GM12892 (cell line): ENCODE results near the gene SIRT7. TPM values are rescaled to one million over a fixed set of nuclear protein-coding genes. Genes with fewer than 3 reads are reported as not detected.

Experiments
- DNase-seq: peaks from one replicate; pipeline ENCODE4 v3.0.0; 2011; ENCODE audit not compliant: insufficient read length
- FAIRE-seq: peaks from 2 replicates; lab custom pipeline; 2011; peaks lifted over from hg19 to GRCh38; lab: Jason Lieb, UNC
- POLR2A ChIP-seq: IDR thresholded peaks from 2 replicates; pipeline ENCODE4 v1.6.1; 2011; ENCODE audit warnings: low read depth, low read length, control low read depth
- POLR2AphosphoS5 ChIP-seq: IDR thresholded peaks from 2 replicates; pipeline ENCODE4 v1.6.1; 2011; ENCODE audit warnings: low read depth, low read length, control low read depth
- TAF1 ChIP-seq: IDR thresholded peaks from 2 replicates; pipeline ENCODE4 v1.6.1; 2011; ENCODE audit warnings: low read depth, mild to moderate bottlenecking, control low read depth, low read length, borderline replicate concordance
- polyA plus RNA-seq: library from polyadenylated mRNA; unstranded; fragments of >200 nt; gene quantifications from one replicate; pipeline ENCODE4 v1.2.1, GENCODE V29; 2012; ENCODE audit warnings: missing spikeins, inconsistent platforms; ENCODE audit not compliant: missing spikeins

SIRT7 gene, protein sequence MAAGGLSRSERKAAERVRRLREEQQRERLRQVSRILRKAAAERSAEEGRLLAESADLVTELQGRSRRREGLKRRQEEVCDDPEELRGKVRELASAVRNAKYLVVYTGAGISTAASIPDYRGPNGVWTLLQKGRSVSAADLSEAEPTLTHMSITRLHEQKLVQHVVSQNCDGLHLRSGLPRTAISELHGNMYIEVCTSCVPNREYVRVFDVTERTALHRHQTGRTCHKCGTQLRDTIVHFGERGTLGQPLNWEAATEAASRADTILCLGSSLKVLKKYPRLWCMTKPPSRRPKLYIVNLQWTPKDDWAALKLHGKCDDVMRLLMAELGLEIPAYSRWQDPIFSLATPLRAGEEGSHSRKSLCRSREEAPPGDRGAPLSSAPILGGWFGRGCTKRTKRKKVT
- polyA plus RNA-seq = 16.7 TPM

DNA sequence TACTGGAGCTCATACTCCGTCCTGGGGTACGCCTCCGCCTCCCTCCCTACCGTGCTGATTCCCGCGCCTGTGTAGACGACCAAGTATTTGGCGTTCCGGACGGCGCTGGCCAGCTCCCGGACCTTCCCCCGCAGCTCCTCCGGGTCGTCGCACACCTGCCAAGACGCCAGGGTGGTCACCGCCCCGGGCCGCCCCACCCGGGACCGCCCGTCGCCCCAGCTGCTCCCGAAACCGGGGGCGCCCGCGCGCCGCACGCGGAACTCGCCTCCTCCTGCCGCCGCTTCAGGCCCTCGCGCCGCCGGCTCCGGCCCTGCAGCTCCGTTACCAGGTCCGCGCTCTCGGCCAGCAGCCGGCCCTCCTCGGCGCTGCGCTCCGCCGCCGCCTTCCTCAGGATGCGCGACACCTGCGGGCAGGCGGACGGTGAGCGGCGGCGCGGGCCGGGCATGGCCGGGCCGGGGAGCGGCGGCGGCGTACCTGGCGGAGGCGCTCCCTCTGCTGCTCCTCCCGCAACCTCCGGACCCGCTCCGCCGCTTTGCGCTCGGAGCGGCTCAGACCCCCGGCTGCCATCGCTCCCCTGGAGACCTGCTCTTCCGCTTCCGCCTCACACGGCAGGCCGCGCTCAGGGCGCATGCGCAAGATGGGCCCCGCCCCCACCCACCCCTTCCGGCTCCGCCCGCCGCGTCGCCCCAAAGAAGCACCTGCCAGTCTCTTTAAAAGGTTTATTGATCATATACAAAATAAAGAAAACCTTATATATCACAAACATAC is at the start of gene SIRT7:
Gene SIRT7 (minus strand): TSS at position 612 of the 768 bp plus-strand sequence. CDS start 45 bp downstream, at position 567.
- FAIRE-seq (peak; percentile 88), DNase-seq (peak; percentile 100)
- TF ChIP-seq POLR2AphosphoS5 (peak; percentile 80), POLR2A (peak; percentile 89), TAF1 (peak; percentile 74; the same call in 1 of the 2 replicates)

DNA sequence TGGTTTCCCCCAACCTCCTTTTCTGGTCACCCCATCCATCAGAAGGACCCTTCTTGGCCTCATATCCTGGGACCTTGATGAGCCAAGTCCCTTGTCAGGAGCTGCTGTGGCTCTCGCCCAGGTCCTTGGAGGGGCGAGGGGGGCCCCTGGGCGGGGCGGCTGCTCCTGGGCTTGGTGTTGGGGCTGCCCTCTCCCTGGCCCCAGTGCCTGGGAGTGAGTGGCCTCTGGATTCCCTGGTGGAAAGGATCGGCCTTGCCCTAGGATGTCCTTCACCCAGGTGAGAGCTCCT is 49.2 kb upstream of the SIRT7 start:
- FAIRE-seq (no peak), DNase-seq (no peak)
- no peak for TF ChIP-seq POLR2AphosphoS5
- TF ChIP-seq POLR2A = no peak
- TF ChIP-seq TAF1 = no peak

DNA sequence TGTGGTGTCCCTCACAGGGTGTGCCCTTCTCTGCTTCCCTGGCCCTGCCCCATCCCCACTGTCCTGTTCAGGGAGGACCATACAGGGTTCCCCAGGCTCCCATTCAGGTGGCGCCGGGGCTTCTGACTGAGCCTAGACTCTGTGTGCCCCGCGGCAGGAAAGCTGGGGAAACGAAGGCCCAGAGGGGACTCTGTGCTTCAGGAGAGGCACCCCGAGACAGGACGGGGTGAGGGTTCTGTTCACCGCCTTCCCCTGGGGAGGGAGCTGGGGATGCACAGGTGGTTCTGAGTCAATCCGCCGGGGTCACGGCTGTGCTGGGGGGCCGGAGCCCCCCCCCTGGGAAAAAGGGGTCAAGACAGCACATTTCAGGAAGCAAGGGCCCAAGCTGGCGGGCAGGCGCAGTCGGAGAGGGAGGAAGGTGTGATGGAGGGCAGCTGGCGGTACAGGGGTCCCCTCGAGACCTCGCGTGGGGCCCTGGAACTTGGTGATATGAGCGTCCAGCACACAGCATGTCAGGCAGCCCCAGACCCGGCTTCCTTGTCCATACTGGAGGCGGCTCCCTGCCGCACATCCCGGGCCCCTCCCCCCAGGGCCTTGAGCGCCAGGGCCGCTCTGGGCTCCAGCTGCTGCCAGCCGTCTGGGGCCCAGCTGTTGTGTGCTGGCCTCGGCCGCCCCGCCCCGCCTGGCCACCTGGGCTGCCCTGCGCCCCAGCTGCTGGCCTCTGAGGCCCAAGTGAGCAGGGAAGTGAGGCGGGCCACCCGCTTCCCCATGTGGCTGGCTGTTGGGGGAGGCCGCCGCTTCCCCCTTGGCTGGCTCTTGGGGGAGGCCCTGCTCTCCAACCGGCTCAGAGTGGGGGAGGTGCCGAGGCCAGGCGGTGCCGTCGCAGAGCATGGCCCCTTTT is 48.6 kb upstream of the SIRT7 start:
- DNase-seq (no peak), FAIRE-seq (no peak)
- TF ChIP-seq POLR2A (no peak), TAF1 (no peak), POLR2AphosphoS5 (no peak)

DNA sequence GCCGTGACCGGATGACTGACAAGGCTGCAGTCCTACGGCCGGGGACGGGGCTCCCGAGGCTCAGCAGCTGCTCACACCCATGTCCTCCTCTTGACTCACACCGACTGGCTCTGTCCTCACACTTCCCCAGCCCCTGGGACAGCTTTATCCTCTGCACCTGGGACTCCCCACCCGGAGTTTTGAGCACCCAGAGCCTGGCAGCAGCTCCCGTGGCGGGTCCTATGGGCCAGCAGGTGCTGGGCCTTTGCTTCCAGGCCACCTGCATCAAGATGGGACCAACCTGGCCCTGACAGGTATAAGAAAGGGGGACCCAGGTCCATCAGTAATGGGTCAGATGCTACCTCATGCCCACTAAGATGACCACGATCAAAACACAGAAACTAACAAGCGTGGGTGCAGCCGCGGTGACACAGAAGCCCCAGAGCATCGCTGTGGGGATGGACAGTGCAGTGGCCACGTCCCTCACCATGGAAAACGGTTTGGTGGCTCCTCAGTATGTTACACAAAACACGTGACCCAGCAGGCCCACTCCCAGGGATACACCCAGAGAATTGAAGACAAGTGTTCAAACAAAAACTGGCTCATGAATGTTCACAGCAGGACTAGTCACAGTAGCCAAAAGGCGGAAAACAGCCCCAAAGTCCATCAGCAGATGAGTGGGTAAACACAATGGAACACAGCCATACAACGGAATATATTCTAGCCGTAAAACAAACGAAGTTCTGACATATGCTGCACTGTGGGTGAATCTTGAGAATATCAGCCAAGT is 46.3 kb upstream of the SIRT7 start:
- DNase-seq (no peak), FAIRE-seq (no peak)
- TF ChIP-seq POLR2AphosphoS5 (no peak), POLR2A (no peak), TAF1 (no peak)

DNA sequence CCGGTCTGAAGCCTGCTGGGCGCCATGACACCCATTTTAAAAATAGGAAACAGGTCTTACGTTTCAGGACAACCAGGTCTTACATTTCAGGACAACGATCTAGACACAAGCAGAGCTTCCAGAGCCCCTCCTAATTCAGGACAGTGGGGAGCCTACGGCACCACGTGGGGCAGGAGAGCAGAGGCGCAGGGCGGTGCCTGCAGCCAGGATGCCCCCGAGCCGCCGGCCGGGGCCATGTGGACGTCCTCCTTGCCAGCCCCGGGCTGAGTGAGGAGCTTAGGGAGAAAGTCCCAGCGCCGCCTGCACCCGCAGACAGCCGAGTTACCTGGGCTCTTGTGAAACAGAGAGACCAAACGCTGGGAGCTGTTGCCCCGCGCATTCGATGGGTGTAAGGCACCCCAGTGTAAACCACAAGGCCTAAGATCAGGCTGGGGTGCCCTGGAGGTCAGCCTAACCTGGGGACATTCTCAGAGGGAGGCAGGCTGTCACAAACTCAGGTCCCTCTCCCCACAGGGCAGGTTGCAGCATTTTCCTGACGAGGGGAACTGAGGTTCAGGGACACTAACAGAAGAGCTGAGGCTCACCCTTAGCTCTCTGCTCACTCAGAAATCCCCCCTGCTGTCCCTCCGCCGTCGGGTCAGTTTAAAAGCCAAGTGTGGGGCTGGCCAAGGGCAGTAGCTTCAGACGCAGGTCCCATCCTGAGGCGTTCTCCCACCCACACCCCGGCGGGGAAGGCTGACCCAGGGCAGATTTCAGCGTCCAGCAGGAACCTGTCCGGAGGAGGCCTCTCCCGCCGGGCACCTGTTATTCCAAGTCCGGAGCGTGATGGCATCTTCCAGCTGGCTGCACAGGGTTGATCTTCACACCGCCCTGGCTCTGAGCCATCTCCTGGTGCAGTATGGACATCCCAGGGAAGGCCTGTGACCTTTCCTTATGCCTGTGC is 44.8 kb upstream of the SIRT7 start:
- DNase-seq (no peak), FAIRE-seq (no peak)
- TF ChIP-seq TAF1 = no peak
- no peak for TF ChIP-seq POLR2AphosphoS5
- TF ChIP-seq POLR2A = no peak

DNA sequence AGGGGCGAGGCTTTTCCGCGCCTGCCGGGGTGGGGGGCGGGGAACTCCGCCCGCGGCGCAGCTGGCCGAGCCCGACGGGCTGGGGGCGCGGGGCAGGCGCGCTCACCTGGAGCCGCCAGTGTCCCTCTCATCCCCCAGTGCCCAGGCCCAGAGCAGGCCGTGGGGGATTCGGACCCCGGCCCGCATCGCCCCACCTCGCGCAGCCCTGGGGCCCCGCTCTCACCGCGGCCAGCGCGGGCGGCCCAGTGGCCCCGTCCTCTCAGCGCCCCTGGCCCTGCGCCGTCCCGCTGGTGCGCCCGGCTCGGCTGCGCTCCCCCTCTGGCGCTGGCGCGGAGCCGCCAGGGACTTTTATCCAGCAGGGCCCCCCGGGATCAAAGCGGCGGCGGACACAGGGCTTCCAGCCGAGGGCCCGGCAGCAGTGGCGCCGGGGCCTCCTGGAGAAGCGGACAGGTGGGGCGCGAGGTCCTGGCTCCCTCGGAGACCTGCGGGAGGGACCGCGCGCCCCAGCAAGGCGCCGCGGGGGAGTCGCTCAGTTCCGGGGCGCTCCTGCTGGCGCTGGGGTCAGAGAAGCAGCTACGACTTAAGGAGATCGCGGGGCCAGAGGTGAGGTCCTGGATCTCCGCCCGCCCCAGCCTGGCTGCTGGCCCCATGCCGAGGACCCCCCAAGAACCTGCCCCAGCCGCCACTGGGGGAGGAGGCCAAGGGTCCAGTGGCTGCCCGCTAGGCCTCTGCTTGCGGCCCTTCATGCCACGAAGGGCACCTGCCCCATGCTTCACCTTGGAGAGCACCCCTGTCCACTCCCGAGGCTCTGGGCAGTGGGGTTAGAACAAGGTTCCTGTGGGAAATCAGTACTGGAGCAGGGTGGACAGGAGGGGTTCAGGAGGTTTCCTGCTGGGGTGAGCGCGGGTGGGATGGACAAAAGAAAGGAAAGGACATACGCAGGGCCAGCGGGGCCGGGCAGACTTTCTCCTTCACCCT is 43.8 kb upstream of the SIRT7 start:
- DNase-seq (no peak), FAIRE-seq (no peak)
- TF ChIP-seq POLR2A = no peak
- no peak for TF ChIP-seq POLR2AphosphoS5
- TF ChIP-seq TAF1 = no peak

DNA sequence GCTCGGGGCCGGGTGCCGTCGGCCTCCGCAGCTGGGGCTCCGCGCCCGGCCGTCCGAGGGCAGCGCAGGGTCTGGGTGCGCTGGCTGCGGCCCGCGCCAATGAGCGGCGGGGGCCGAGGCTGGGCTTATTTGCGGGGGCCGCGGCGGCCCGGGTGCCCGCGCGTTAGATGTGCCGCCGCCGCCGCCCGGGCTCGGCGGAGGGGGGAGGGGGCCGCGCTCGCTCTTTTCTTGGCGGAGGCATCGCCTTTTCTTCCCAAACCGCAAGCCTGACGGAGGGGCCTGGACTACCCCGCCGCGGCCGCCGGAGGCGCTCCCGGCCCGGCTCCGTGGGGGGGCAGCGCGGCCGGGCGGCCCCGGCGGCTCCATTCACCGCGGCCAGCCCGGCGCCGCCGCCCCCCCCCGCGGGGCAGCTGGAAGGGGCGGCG is 43.1 kb upstream of the SIRT7 start, which contains the start of gene NOTUM:
Gene NOTUM (minus strand): TSS at position 101 of the 425 bp plus-strand sequence. CDS start 278 bp downstream, outside the sequence.
- TF ChIP-seq POLR2A = no peak
- no peak for TF ChIP-seq TAF1
- TF ChIP-seq POLR2AphosphoS5 = no peak
- no peak for DNase-seq
- FAIRE-seq = no peak

DNA sequence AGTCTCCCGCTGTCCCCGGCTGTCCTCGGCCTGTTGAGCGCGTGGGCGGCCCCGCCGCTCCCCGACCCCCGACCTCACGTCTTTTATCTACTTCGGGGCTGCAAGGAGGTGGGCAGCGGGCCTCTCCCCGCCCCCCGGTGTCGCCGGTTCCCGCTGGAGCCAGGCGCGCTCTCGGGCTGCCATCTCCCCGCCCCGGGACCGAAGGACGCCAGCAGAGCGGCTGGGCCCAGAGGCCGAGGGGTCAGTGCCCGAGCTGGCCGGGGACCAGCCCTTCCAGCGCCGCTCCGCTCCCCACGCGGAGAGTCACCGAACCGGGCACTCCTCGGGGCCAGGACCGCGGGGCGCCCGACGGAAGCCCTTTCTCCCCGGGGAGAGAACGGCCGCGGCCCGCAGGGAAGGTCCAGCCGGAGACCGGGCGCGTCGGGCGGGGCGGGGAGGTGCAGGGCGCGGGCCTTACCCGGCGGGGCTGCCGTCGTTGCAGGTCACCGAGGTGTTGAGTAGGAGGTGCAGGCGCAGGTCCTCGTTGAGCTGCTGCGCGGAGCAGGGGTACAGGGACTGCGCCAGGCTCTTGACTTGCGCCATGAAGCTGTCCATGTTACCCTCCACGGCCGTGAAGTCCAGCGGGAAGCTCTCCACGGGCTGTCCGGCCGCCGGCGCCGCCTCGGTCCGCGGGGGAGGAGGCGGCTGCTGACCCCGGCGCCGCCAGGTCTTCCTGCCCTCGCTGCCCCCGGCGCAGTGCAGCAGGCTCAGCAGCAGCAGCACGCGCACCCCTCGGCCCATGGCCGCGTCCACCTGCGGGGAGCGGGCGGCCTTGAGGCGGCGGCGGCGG is 42.4 kb upstream of the SIRT7 start:
- DNase-seq (no peak), FAIRE-seq (no peak)

More for the DNA sequence above, 42.4 kb upstream of the SIRT7 start:
- TF ChIP-seq TAF1 (no peak), POLR2A (no peak), POLR2AphosphoS5 (no peak)
